Karpas-422 (cell line): Measurements from ENCODE around the gene SP4. TPM values are rescaled to one million over a fixed set of nuclear protein-coding genes. Genes with fewer than 3 reads are reported as not detected.

ENCODE experiments used
- DNase-seq: peaks from one replicate; pipeline ENCODE4 v3.0.0-alpha.2; 2015
- H2AFZ ChIP-seq: fragments of 200-600 bp; sonication (generic); 2 replicates; pipeline ENCODE4 v1.6.1; 2014; ENCODE audit warnings: antibody characterized with exemption, low read length, mixed read lengths
- H3K27ac ChIP-seq: fragments of 200-600 bp; sonication (generic); 2 replicates; pipeline ENCODE4 v1.5.1; 2014; ENCODE audit warnings: mild to moderate bottlenecking, low read length, moderate library complexity
- H3K27me3 ChIP-seq: fragments of 200-600 bp; sonication (generic); 2 replicates; pipeline ENCODE4 v1.6.1; 2014; ENCODE audit warnings: low read length, mixed read lengths
- H3K36me3 ChIP-seq: fragments of 200-600 bp; sonication (generic); 2 replicates; pipeline ENCODE4 v1.6.1; 2014; ENCODE audit warnings: low read length, mixed read lengths; ENCODE audit not compliant: insufficient read depth
- H3K4me1 ChIP-seq: fragments of 200-600 bp; sonication (generic); 2 replicates; pipeline ENCODE4 v1.6.1; 2014; ENCODE audit warnings: mild to moderate bottlenecking, low read length, mixed read lengths
- H3K4me2 ChIP-seq: fragments of 200-600 bp; sonication (generic); 2 replicates; pipeline ENCODE4 v1.6.1; 2014; ENCODE audit warnings: low read length, low read depth, mild to moderate bottlenecking; ENCODE audit not compliant: poor library complexity, severe bottlenecking
- H3K4me3 ChIP-seq: fragments of 200-600 bp; sonication (generic); 2 replicates; pipeline ENCODE4 v1.5.1; 2014; ENCODE audit warnings: mild to moderate bottlenecking, antibody characterized with exemption, low read length, mixed read lengths
- H3K79me2 ChIP-seq: fragments of 200-600 bp; sonication (generic); 2 replicates; pipeline ENCODE4 v1.6.1; 2014; ENCODE audit warnings: mild to moderate bottlenecking, low read length, mixed read lengths
- H3K9ac ChIP-seq: fragments of 200-600 bp; sonication (generic); 2 replicates; pipeline ENCODE4 v1.6.0; 2014; ENCODE audit warnings: low read length
- H3K9me2 ChIP-seq: fragments of 200-600 bp; sonication (generic), shearing (Covaris generic); replicated peaks from 2 replicates; pipeline ENCODE4 v1.6.0; 2014; ENCODE audit warnings: mild to moderate bottlenecking, low read length, moderate library complexity; ENCODE audit not compliant: insufficient read depth
- H3K9me3 ChIP-seq: fragments of 300-700, 200-600 bp; sonication (generic); 2 replicates; pipeline ENCODE4 v1.6.1; 2014; ENCODE audit warnings: low read length, mixed read lengths
- H4K20me1 ChIP-seq: fragments of 200-600 bp; sonication (generic); 2 replicates; pipeline ENCODE4 v1.6.1; 2014; ENCODE audit warnings: mild to moderate bottlenecking, antibody characterized with exemption, low read length, low read depth; ENCODE audit not compliant: insufficient read depth
- total RNA-seq: library from RNA; depleted of rRNA; stranded (reverse); fragments of >200 nt; shearing (Covaris generic); gene quantifications from 2 replicates; pipeline ENCODE4 v1.2.3, GENCODE V29; 2014; ENCODE audit warnings: low replicate concordance

The SP4 gene
- total RNA-seq, 1 experiment from 2014 or later: 33.4 TPM

DNA sequence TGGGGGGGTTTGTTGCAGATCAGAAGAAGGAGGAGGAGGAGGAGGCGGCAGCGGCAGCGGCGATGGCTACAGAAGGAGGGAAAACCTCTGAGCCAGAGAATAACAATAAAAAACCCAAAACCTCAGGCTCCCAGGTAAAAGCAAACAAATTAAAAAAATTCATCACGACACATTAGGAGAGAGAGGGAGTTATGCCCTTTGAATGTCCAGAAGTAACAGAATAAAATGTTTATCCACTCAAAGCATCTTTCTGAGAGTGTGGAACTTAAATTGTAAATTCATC is 717 bp downstream of the SP4 start:
- peak overlapping the region; percentile 75 for H3K9ac ChIP-seq
- peaks cover 51% of the 10 kb centered on the region for H3K4me1 ChIP-seq
- peak overlapping the region; percentile 81 for H3K4me2 ChIP-seq
- peak overlapping the region; percentile 82 for H3K27ac ChIP-seq
- peaks cover 49% of the 10 kb centered on the region for H3K79me2 ChIP-seq
- no peaks in the 10 kb centered on the region for H4K20me1 ChIP-seq
- no peak for DNase-seq
- H2AFZ ChIP-seq: peak overlapping the region; percentile 48; the same call in 1 of the 2 replicates
- H3K27me3 ChIP-seq: no peaks in the 10 kb centered on the region
- no peaks in the 10 kb centered on the region for H3K9me2 ChIP-seq
- peak overlapping the region; percentile 70 for H3K4me3 ChIP-seq
- H3K9me3 ChIP-seq: no peaks in the 10 kb centered on the region
- H3K36me3 ChIP-seq: peaks cover 8% of the 10 kb centered on the region; the same call in 1 of the 2 replicates

DNA sequence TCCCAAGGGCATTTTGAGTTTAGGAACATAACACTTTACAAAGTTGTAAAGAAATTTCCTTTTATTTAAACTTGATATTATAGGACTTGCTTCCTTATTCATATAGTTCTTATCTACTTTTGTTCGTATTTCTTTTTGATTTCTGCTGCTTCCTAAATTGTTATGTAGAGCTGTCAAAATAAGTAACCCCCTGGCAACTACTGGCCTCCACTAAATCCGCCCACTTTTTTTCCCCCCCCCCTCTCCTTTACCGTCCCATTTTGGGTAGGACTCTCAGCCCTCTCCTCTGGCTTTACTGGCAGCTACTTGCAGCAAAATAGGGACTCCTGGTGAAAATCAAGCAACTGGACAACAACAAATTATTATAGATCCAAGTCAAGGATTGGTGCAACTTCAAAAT is 1.1 kb downstream of the SP4 start:
- Histone ChIP-seq H3K36me3 (peaks cover 8% of the 10 kb centered on the region; the same call in 1 of the 2 replicates), H3K9me3 (no peaks in the 10 kb centered on the region), H3K27ac (peak overlapping the region; percentile 82), H3K27me3 (no peaks in the 10 kb centered on the region), H3K4me2 (peak overlapping the region; percentile 81), H4K20me1 (no peaks in the 10 kb centered on the region), H3K9me2 (no peaks in the 10 kb centered on the region), H2AFZ (0 out of 2 replicates have a peak overlapping the region, but pooled peaks have one; percentile 48), H3K9ac (peak overlapping the region; percentile 75), H3K79me2 (peaks cover 53% of the 10 kb centered on the region), H3K4me1 (peaks cover 51% of the 10 kb centered on the region), H3K4me3 (peak overlapping the region; percentile 70)
- DNase-seq: peak; percentile 57

DNA sequence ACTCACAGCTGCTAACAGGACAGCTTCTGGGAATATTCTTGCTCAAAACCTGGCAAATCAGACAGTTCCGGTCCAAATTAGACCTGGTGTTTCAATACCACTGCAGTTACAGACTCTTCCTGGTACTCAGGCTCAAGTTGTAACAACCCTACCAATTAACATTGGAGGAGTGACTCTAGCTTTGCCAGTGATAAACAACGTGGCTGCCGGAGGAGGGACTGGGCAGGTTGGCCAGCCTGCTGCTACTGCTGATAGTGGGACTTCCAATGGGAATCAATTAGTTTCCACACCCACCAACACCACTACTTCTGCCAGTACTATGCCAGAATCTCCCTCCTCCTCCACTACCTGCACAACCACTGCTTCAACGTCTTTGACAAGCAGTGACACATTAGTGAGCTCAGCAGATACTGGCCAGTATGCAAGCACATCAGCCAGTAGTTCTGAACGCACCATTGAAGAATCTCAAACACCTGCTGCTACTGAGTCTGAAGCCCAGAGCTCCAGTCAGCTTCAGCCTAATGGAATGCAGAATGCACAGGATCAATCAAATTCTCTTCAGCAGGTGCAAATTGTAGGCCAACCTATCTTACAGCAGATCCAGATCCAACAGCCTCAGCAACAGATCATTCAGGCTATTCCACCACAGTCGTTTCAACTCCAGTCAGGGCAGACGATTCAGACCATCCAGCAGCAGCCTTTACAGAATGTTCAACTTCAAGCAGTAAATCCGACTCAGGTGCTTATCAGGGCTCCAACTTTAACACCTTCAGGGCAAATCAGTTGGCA is 2.1 kb downstream of the SP4 start:
- no peak for DNase-seq
- Histone ChIP-seq H3K4me3 (no peak overlapping the region; the same call in 1 of the 2 replicates), H3K9ac (peak overlapping the region; percentile 9; the same call in 1 of the 2 replicates), H3K79me2 (peaks cover 62% of the 10 kb centered on the region), H2AFZ (no peak overlapping the region), H4K20me1 (no peaks in the 10 kb centered on the region), H3K27ac (no peak overlapping the region), H3K9me2 (no peaks in the 10 kb centered on the region), H3K27me3 (no peaks in the 10 kb centered on the region), H3K36me3 (peaks cover 8% of the 10 kb centered on the region; the same call in 1 of the 2 replicates), H3K4me1 (peaks cover 51% of the 10 kb centered on the region), H3K9me3 (no peaks in the 10 kb centered on the region), H3K4me2 (peak overlapping the region; percentile 81)

DNA sequence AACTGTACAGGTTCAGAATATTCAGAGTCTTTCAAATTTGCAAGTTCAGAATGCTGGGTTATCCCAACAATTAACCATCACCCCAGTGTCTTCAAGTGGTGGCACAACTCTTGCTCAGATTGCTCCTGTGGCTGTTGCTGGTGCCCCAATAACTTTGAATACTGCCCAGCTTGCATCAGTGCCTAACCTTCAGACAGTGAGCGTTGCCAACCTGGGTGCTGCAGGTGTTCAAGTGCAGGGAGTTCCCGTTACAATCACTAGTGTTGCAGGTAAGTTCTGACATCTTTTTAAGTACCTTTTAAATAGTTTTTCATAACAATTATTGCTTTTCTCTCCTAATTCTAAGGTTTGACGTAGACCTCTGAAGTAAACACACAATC is 2.7 kb downstream of the SP4 start:
- peaks cover 51% of the 10 kb centered on the region for H3K4me1 ChIP-seq
- DNase-seq: no peak
- no peaks in the 10 kb centered on the region for H4K20me1 ChIP-seq
- peaks cover 8% of the 10 kb centered on the region; the same call in 1 of the 2 replicates for H3K36me3 ChIP-seq
- H3K4me2 ChIP-seq: peak overlapping the region; percentile 75
- H3K9me2 ChIP-seq: no peaks in the 10 kb centered on the region
- H3K27ac ChIP-seq: no peak overlapping the region
- H2AFZ ChIP-seq: no peak overlapping the region
- H3K9ac ChIP-seq: peak overlapping the region; percentile 9
- H3K79me2 ChIP-seq: peaks cover 66% of the 10 kb centered on the region
- no peaks in the 10 kb centered on the region for H3K27me3 ChIP-seq
- H3K4me3 ChIP-seq: peak overlapping the region; percentile 52
- no peaks in the 10 kb centered on the region for H3K9me3 ChIP-seq

DNA sequence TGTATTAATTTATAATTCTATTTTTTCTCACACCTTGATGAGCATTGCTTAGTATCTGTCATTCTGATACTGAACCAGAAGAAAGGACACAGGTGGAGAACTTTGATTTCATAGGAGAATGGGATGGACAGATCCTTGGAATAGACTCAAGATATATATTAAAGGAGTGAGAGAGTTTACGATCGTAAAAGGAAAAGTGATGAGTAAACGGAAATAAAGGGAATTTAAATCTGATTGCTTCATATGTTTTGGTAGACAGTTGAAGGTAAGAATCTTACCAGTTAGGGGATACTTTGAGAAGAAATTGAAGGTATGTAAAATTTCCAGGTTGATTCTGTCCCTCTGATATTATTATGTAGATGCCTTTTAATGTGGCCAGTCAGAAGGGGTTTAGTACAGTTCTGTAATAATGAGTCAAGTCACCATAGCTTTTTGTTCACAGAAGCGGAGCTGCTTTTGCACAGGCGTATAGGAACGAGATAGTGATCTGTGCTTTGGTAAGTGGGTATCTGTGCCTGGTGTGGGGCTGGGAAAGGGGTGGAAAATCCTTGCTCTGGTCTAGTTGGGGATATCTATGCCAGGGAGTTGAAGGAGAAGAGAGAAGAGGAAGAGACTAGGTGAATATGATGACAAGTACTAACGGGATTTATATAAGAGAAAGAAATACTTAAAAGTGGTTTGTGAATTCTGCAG is 15.4 kb downstream of the SP4 start:
- Histone ChIP-seq H3K9me3 (no peaks in the 10 kb centered on the region), H3K4me3 (no peak overlapping the region), H3K27ac (no peak overlapping the region), H3K36me3 (peaks cover 3% of the 10 kb centered on the region; the same call in 1 of the 2 replicates), H2AFZ (no peak overlapping the region), H3K4me2 (no peak overlapping the region), H3K9ac (no peak overlapping the region), H3K27me3 (no peaks in the 10 kb centered on the region), H3K4me1 (no peaks in the 10 kb centered on the region), H3K79me2 (peaks cover 83% of the 10 kb centered on the region), H3K9me2 (no peaks in the 10 kb centered on the region), H4K20me1 (no peaks in the 10 kb centered on the region)
- no peak for DNase-seq

DNA sequence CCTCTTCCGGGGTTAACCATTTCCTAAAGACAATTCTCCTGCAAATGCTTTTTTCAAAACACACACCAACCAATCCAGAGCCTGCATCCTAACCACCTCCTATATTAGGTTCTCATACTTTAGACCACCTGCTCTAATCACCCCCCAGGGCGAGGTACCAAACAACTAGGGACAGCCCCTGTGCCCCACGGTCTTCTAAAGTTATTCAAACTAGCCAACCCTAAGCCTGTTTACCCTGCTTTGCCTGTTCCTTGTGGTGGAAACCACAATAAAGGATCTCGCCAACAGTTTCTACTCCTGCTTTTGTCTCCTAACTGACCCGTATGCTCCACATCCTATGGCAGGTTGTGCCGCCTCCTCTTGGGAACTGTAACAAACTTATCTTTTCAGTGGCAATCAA is 21.1 kb downstream of the SP4 start:
- no peaks in the 10 kb centered on the region for H4K20me1 ChIP-seq
- H2AFZ ChIP-seq: no peak overlapping the region
- peaks cover 19% of the 10 kb centered on the region for H3K9me3 ChIP-seq
- no peaks in the 10 kb centered on the region for H3K9me2 ChIP-seq
- no peak overlapping the region for H3K27ac ChIP-seq
- peaks cover 24% of the 10 kb centered on the region for H3K36me3 ChIP-seq
- no peak overlapping the region for H3K9ac ChIP-seq
- H3K79me2 ChIP-seq: peaks cover 73% of the 10 kb centered on the region
- H3K27me3 ChIP-seq: no peaks in the 10 kb centered on the region
- H3K4me2 ChIP-seq: no peak overlapping the region
- no peak overlapping the region for H3K4me3 ChIP-seq
- no peak for DNase-seq
- no peaks in the 10 kb centered on the region for H3K4me1 ChIP-seq

DNA sequence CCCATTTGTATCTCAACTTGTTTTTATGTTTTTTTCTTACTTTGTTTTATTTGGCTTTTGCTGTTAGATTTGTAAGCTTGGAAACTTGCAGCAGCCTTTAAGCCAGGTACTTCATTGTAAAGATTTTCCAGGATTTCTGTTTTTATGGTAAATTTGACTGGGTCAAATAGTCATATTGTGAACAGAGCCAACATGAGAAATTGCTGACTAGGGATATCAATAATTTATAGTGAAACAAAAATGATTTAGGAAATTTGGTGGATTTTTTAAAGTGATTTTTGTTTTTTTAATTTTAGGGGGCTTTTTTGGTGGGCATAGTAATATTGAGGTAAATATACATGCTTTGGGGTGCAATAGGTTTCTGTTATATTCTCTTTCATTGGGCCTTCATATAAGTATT is 22.2 kb downstream of the SP4 start:
- peaks cover 26% of the 10 kb centered on the region for H3K9me3 ChIP-seq
- no peak for DNase-seq
- no peak overlapping the region for H3K27ac ChIP-seq
- no peaks in the 10 kb centered on the region for H4K20me1 ChIP-seq
- H3K4me3 ChIP-seq: no peak overlapping the region
- peaks cover 27% of the 10 kb centered on the region for H3K36me3 ChIP-seq
- peaks cover 63% of the 10 kb centered on the region for H3K79me2 ChIP-seq
- no peak overlapping the region for H3K4me2 ChIP-seq
- H3K27me3 ChIP-seq: no peaks in the 10 kb centered on the region
- H3K4me1 ChIP-seq: no peaks in the 10 kb centered on the region
- H3K9ac ChIP-seq: no peak overlapping the region
- H3K9me2 ChIP-seq: no peaks in the 10 kb centered on the region
- no peak overlapping the region for H2AFZ ChIP-seq

DNA sequence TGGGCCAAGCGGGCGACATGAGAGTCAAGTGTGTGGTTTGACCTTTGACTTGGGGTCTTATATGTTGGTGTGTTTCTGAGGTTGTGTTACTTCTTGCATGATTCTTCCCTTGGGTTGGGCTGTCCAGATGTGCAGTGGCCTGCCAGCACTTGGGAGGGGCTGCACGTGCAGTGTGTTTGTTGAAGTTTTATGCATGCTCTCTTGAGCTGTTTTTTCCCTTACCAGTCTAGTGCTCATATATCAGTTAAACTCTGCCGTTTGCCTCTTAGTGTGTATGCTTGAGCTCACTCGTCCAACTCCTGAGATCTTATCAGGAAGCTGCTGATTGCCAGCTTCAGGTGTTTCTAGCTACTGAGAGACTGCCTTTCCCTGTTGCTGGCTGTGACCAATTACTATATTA is 23.1 kb downstream of the SP4 start:
- H3K4me2 ChIP-seq: no peak overlapping the region
- H3K9me2 ChIP-seq: no peaks in the 10 kb centered on the region
- no peaks in the 10 kb centered on the region for H4K20me1 ChIP-seq
- no peaks in the 10 kb centered on the region for H3K4me1 ChIP-seq
- DNase-seq: no peak
- H3K27ac ChIP-seq: no peak overlapping the region
- peaks cover 60% of the 10 kb centered on the region for H3K79me2 ChIP-seq
- peaks cover 34% of the 10 kb centered on the region for H3K36me3 ChIP-seq
- H3K27me3 ChIP-seq: no peaks in the 10 kb centered on the region
- no peak overlapping the region for H2AFZ ChIP-seq
- peaks cover 26% of the 10 kb centered on the region for H3K9me3 ChIP-seq
- no peak overlapping the region for H3K4me3 ChIP-seq
- H3K9ac ChIP-seq: no peak overlapping the region
